Liver (tissue), 9 donors: ENCODE data around the gene CRYZL1. TPM values are rescaled to one million over a fixed set of nuclear protein-coding genes. Genes with fewer than 3 reads are reported as not detected.

Experiments used
- DNase-seq: peaks from one replicate; pipeline ENCODE4 v3.0.0-alpha.2; 2017; ENCODE audit warnings: low spot score
- H3K27ac ChIP-seq, 2 donors: one replicate each; pipeline ENCODE4 v1.7.0; 2013; ENCODE audit warnings: inconsistent platforms in 2 of 2, low read length in 2 of 2, control low read depth in 1 of 2, low read depth in 1 of 2, mild to moderate bottlenecking in 1 of 2
- H3K27me3 ChIP-seq, 4 donors: one replicate each; pipeline versions ENCODE4 v1.6.1 to v1.7.0; 2013; ENCODE audit warnings: low read length in 3 of 4, inconsistent platforms in 1 of 4, mild to moderate bottlenecking in 1 of 4, moderate library complexity in 1 of 4; ENCODE audit not compliant: control insufficient read depth in 4 of 4, insufficient read depth in 4 of 4
- H3K36me3 ChIP-seq, 4 donors: one replicate each; pipeline versions ENCODE4 v1.6.1 to v1.7.0; 2013; ENCODE audit warnings: low read length in 3 of 4, mild to moderate bottlenecking in 3 of 4, low read depth in 1 of 4, moderate library complexity in 1 of 4; ENCODE audit not compliant: control insufficient read depth in 4 of 4, insufficient read depth in 3 of 4
- H3K4me1 ChIP-seq, 4 donors: one replicate each; pipeline versions ENCODE4 v1.6.1 to v1.7.0; 2013; ENCODE audit warnings: low read length in 3 of 4, mild to moderate bottlenecking in 3 of 4, moderate library complexity in 1 of 4; ENCODE audit not compliant: control insufficient read depth in 4 of 4, insufficient read depth in 4 of 4
- H3K4me3 ChIP-seq, 3 donors: one replicate each; pipeline versions ENCODE4 v1.6.1 to v1.7.0; 2013; ENCODE audit warnings: low read length in 3 of 3, control low read depth in 1 of 3, low read depth in 1 of 3, mild to moderate bottlenecking in 1 of 3
- H3K9ac ChIP-seq, 2 donors: one replicate each; pipeline ENCODE4 v1.7.0; 2013; ENCODE audit warnings: low read length in 2 of 2, mild to moderate bottlenecking in 2 of 2, moderate library complexity in 2 of 2, control low read depth in 1 of 2, low read depth in 1 of 2
- H3K9me3 ChIP-seq, 4 donors: one replicate each; pipeline versions ENCODE4 v1.6.1 to v1.7.0; 2013; ENCODE audit warnings: low read length in 3 of 4; ENCODE audit not compliant: control insufficient read depth in 4 of 4
- ATF3 ChIP-seq: IDR thresholded peaks from 2 replicates; pipeline ENCODE4 v1.6.1; 2016; ENCODE audit warnings: antibody characterized with exemption
- CTCF ChIP-seq: fragments of 150-350 bp; IDR thresholded peaks from 2 replicates; pipeline ENCODE4 v1.5.1; 2017; ENCODE audit warnings: improper control_type of control experiment, low read depth, low read length; ENCODE audit not compliant: missing input control
- EGR1 ChIP-seq, 2 donors: IDR thresholded peaks; 2 replicates each; pipeline ENCODE4 v1.6.1; 2016 to 2018; ENCODE audit warnings: antibody characterized with exemption in 2 of 2, low read depth in 2 of 2
- FOXA1 ChIP-seq: IDR thresholded peaks from 2 replicates; pipeline ENCODE4 v1.6.1; 2016; ENCODE audit warnings: antibody characterized with exemption
- FOXA2 ChIP-seq: IDR thresholded peaks from 2 replicates; pipeline ENCODE4 v1.6.1; 2016; ENCODE audit warnings: antibody characterized with exemption
- GABPA ChIP-seq, 2 donors: IDR thresholded peaks in 1 of 2; conservative IDR thresholded peaks in 1 of 2; 2 replicates each; pipeline ENCODE4 v1.6.1; 2016; ENCODE audit warnings: antibody characterized with exemption in 2 of 2, mild to moderate bottlenecking in 1 of 2, moderate library complexity in 1 of 2
- HNF4A ChIP-seq, 2 donors: conservative IDR thresholded peaks; 2 replicates each; pipeline ENCODE4 v1.6.1; 2016; ENCODE audit warnings: antibody characterized with exemption in 2 of 2, mild to moderate bottlenecking in 2 of 2
- HNF4G ChIP-seq: IDR thresholded peaks from 2 replicates; pipeline ENCODE4 v1.6.1; 2016; ENCODE audit warnings: antibody characterized with exemption
- JUND ChIP-seq, 2 donors: IDR thresholded peaks; 2 replicates each; pipeline ENCODE4 v1.6.1; 2016; ENCODE audit warnings: antibody characterized with exemption in 2 of 2
- MAX ChIP-seq: IDR thresholded peaks from 2 replicates; pipeline ENCODE4 v1.6.1; 2016; ENCODE audit warnings: antibody characterized with exemption
- NR2F2 ChIP-seq: IDR thresholded peaks from 2 replicates; pipeline ENCODE4 v1.6.1; 2016; ENCODE audit warnings: antibody characterized with exemption
- RAD21 ChIP-seq, 2 donors: IDR thresholded peaks; 2 replicates each; pipeline ENCODE4 v1.6.1; 2016; ENCODE audit warnings: antibody characterized with exemption in 2 of 2, mild to moderate bottlenecking in 2 of 2
- REST ChIP-seq: IDR thresholded peaks from 2 replicates; pipeline ENCODE4 v1.6.1; 2016; ENCODE audit warnings: antibody characterized with exemption, mild to moderate bottlenecking
- RXRA ChIP-seq, 2 donors: IDR thresholded peaks; 2 replicates each; pipeline ENCODE4 v1.6.1; 2017 to 2018; ENCODE audit warnings: antibody characterized with exemption in 2 of 2, mild to moderate bottlenecking in 1 of 2
- SP1 ChIP-seq: IDR thresholded peaks from 2 replicates; pipeline ENCODE4 v1.6.1; 2018; ENCODE audit warnings: antibody characterized with exemption, mild to moderate bottlenecking
- TAF1 ChIP-seq: conservative IDR thresholded peaks from 2 replicates; pipeline ENCODE4 v1.6.1; 2016; ENCODE audit warnings: antibody characterized with exemption, mild to moderate bottlenecking
- YY1 ChIP-seq: IDR thresholded peaks from 2 replicates; pipeline ENCODE4 v1.6.1; 2016; ENCODE audit warnings: antibody characterized with exemption, mild to moderate bottlenecking
- ZBTB33 ChIP-seq: IDR thresholded peaks from 2 replicates; pipeline ENCODE4 v1.6.1; 2016; ENCODE audit warnings: antibody characterized with exemption
- whole genome bisulfite sequencing: extraction: QIAGEN DNeasy Blood & Tissue Kit; methylation state at CpG from one replicate; pipeline ENCODE4 v1.1.7; 2013; 5-methylcytosine and 5-hydroxymethylcytosine counted together
- polyA plus RNA-seq, 2 donors: library from polyadenylated mRNA; stranded (reverse) in 1 of 2; unstranded in 1 of 2; fragments of 200-250 nt in 1 of 2; fragments of >200 nt in 1 of 2; fragmentation: Nextera tagmentation in 1 of 2; extraction: Ambion mirVana in 1 of 2; gene quantifications; one replicate each; pipeline versions ENCODE4 v1.2.1 to v1.2.3, GENCODE V29; 2013 to 2015
- total RNA-seq, 2 donors: library from RNA; depleted of rRNA; stranded (reverse); fragments of >200 nt; gene quantifications; one replicate each; pipeline ENCODE4 v1.2.3, GENCODE V29; 2014
- donor health status: healthy.
- donor health status: healthy.
- donor health status: healthy.
- donor health status: healthy.
- donor health status: healthy.

Gene CRYZL1
- total and polyA plus RNA-seq, 4 donors: 6.8 to 18.1 (median 11.5) TPM

- no peak overlapping the region for H3K9ac ChIP-seq
- peaks cover 0 to 4% (median 0%) of the 10 kb centered on the region in 4 donors for H3K4me1 ChIP-seq
- no peak overlapping the region for H3K27ac ChIP-seq
- peaks cover 0 to 38% (median 22%) of the 10 kb centered on the region in 4 donors for H3K36me3 ChIP-seq
- H3K9me3 ChIP-seq: no peaks in the 10 kb centered on the region
- no peak for DNase-seq
- 96% methylated on average over 2 of the region's 2 CpGs for WGBS
- no peak overlapping the region for H3K4me3 ChIP-seq
- TF ChIP-seq HNF4G (no peak), FOXA2 (no peak), FOXA1 (no peak), NR2F2 (no peak), SP1 (no peak)
- no peaks in the 10 kb centered on the region for H3K27me3 ChIP-seq
Measured at GRCh38 chr21:33566514-33566913, 75.0 kb downstream of the CRYZL1 start.

GRCh38 chr21:33562389-33562788 is 79.2 kb downstream of the CRYZL1 start:
- H3K27me3 ChIP-seq: no peaks in the 10 kb centered on the region
- no peak overlapping the region for H3K9ac ChIP-seq
- H3K27ac ChIP-seq: no peak overlapping the region
- H3K4me1 ChIP-seq: peaks cover 0 to 2% (median 0%) of the 10 kb centered on the region in 4 donors
- TF ChIP-seq RXRA (IDR thresholded peaks at IDR 0.05) (no peak), YY1 (no peak), NR2F2 (no peak), FOXA1 (no peak), SP1 (no peak), FOXA2 (no peak), TAF1 (no peak), CTCF (no peak), ATF3 (no peak), MAX (no peak), EGR1 (IDR thresholded peaks at IDR 0.05; ENCODE audit: low read depth in 2 of 2) (no peak), RAD21 (IDR thresholded peaks at IDR 0.05) (no peak), REST (no peak), HNF4G (no peak), HNF4A (conservative IDR thresholded peaks at IDR 0.05) (no peak), GABPA (IDR thresholded peaks at IDR 0.05 in 1 of 2, conservative IDR thresholded peaks at IDR 0.05 in 1 of 2) (no peak), JUND (IDR thresholded peaks at IDR 0.05) (no peak), ZBTB33 (no peak)
- H3K4me3 ChIP-seq: no peak overlapping the region
- no peaks in the 10 kb centered on the region for H3K9me3 ChIP-seq
- no peak for DNase-seq
- 97% methylated on average over 2 of the region's 2 CpGs for WGBS
- H3K36me3 ChIP-seq: peaks cover 8 to 53% (median 41%) of the 10 kb centered on the region in 4 donors
